ENCODE data around the gene CCNI2.

CCNI2 gene

DNA sequence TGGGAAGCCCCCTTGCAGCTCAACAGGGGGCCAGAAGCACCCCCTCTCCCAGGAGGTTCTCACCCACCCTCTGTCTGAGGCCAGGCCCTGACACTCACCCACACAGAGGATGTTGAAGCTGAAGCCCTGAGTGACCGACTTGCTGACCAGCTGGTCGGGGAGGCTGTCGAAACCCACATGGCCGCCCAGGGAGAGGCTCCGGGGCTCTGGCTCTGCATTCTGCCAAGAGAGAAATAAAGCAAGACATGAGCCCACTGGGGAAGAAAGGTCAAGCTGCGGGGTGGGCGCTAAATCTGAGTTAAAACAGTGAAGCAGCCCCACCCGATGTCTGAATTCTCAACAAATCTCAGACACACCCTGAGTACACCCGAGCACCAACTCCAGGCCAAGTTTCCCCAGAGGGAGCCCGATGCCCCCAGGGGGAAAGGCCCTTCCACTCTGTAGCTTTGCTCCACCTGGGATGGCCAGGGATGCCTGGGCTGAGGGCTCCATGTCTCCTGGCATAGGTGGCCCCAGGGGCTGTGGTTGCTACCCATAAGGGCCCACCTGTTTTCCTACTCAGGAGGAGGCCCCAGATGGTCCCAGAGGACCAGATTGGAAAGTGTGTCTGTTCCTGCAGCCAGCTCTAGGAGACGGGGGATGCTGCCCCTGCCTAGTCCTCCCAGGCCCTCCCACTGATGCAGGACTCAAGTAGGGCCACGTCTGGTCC, 18.2 kb downstream of the CCNI2 start:
- DNase-seq (ENCODE audit: low read depth): no peak

DNA sequence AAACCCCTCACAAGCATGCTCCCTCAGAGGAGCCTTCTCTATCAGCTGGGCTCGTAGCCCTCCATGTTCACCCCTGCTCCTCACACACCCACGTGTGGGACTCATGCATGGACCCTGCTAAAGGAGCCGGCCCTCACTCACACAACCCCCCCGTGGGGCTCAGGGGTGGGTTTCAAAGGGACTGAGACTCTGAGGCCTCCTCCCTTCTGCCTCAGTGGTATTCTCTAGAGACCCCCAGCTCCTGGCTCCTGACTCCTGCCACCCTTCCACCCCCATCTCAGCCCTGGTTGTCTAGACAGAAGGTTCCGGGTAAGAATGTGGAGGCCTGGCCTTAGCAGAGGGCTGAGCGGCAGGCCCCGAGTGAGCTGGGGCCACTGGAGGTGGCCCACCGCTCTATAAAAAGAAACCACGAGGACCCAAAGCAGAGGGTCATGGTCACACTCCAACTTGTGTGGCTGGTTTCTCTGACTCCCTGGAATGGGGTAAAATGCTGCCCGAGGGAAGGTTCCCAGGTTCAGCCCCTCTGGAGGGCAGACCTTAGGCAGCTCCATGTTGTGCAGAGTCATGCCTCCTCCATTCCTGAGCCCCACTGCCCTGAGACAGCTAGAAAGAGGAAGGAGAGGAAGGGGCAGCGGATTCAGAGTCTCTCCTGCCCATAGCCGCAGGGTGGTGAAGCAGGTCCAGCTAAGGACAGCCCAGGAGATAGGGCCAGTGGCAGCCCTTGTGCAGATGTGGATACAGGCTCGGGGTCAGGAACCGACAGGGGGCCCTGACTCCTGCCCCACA, 19.0 kb downstream of the CCNI2 start:
- DNase-seq (ENCODE audit: low read depth): no peak

DNA sequence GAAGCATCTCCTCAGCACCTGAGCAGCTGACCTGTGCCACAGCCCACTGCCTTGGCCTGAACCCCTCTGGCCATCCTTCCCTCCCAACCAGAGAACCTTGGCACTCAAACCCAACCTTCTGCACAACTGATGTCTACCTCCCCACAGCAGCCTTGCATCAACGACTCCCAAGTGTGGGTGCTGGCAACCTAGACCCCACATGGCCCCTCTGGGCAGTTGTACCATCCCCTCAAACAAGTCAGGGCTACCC, 19.5 kb downstream of the CCNI2 start:
- DNase-seq (ENCODE audit: low read depth): no peak

DNA sequence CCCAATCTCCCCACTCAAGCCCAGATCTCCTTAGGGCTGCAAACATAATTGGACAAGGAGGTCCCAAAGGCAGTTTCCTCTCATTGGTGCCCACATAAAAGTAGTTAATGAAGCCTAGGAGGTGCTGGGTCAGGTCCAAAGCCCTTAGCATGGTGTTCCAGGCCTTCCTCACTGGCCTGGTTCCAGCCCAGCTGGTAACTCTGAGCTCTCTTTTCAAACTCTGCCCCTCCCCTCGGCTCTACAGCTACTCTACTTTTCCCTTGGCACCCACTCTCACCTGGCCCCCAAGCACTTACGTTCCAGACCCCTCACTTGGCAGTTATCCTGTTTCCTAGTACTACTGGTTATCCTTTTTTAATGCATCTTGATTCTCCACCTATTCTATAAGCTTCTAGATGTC, 19.9 kb downstream of the CCNI2 start:
- DNase-seq (ENCODE audit: low read depth): no peak

DNA sequence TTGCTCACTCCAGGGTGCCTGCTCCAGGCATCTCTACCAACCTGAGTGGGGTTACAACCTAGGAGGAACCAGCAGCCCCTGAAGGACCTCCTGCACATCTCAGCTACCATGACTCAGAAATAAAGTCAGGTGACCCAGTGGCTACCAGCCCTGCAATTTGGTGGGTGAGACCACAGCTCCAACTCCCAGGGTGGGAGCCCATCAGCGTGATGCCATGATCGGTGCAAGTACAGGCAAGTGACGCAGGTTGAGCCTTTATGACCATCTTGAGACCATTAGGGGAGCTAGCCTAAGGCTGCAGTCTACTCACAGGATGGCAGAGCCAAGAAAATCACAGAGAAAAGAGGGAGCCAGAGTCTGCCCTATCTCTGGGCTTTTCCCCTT, 21.3 kb downstream of the CCNI2 start:
- DNase-seq (ENCODE audit: low read depth): no peak

DNA sequence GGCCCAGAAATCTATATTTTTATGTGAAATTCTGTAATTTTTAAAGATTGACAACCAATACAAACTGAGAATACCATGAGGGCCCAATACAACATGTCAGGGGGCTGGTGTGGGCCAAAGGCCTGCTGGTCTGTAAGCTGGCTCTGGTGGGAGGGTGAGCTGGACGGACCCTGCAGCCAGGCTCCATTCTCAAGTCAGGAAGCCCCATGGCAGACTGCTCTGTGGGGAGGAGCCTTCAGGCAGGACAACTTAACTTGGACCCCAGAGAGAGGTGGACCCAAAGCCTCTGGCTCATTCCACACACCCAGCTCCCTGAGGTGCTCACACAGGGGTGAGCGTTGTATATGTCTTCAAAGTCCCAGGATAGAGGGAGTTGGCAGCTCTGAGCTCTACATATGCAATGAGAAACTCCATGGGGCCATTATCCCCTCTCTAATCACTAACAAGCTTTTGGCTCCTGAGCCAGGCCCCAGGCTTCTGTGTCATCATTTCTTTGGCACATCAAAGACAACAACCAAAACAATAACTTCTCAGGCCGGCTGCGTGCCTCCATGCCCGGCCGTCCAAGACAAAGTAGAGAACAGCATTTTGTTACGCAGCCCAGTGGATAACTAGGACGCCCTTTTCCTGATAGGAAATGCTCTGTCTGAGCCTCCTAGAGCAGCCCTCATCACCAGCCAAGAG, 23.4 kb downstream of the CCNI2 start:
- no peak for DNase-seq (ENCODE audit: low read depth)

DNA sequence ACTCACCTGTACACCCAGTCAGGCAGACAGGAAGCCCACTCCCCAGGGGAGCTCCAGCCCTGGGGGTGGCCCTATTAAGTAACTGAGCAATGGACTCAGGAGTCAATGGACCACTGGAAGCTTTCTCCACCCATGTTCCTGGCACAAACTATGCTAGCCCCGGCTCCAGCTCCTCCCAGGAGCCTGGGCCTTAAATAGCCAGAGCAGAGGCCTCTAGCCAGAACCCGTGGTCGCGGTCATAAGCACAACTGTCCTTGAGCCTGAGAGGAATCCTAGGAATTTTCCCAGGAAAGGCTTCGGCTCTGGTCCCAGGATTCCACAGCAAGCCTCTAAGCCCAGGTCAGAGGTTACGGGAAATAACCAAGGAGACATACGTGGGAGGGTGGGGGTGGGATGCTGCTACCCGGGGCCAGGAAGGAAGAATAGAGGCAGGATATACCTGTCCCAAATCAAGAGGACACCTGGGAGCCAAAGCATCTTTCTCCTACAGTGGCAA, 24.3 kb downstream of the CCNI2 start:
- peak; percentile 54 for DNase-seq (ENCODE audit: low read depth)

DNA sequence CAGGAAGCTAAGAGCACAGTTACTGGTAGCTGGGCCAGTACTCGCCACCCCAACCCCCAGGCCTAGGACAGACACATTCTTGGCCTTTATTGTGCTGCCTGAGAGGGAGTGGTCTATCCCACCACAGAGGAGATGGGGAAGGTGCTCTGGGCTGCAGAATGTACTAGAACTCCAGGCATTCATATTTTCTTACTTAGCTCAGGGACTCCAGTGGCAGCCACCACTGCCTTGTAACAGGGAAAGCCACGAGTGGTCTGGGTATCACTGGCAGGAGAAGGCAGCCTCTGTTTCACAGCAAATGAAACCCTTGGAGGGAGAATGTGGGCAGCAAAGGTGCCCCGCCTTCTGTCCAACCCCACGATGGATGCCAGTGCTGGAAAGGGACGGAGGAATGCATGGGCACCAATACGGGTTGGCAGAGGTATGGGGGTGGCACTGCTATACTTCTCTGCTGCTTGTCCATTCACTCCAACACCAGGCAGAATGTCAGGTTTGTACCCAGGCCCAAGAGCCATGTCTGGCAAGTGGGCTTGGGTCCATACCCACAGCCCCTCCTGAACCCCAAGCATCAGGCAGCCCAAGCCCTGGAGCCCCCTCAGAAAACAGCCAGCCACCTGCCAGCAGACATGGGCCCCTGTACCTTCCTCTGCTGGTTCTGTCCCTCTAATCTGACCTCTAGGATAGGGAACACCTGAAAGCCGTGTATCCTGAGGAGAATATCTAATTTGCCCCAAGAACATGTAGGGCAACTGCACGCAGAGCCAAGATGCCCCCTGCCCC, 25.3 kb downstream of the CCNI2 start:
- no peak for DNase-seq (ENCODE audit: low read depth)

DNA sequence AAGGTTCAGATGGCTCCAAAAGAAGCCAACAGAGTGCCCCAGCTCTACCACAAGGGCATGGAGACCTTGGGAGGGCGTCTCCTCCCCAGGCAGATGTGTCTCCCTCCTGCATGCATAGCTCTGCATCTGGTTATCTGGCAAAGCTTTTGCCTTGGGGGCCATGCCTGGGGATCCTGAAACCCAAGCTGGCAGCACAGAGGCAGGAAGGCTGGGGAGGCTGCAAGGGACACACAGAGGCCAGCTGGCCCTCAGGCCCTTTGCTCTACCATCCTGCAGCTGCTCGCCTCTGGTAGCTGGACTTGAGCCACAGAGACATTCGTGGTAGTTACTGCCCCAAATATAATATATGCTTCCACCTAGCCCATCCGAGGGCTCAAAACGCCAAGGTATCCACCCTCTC, 25.9 kb downstream of the CCNI2 start:
- no peak for DNase-seq (ENCODE audit: low read depth)

DNA sequence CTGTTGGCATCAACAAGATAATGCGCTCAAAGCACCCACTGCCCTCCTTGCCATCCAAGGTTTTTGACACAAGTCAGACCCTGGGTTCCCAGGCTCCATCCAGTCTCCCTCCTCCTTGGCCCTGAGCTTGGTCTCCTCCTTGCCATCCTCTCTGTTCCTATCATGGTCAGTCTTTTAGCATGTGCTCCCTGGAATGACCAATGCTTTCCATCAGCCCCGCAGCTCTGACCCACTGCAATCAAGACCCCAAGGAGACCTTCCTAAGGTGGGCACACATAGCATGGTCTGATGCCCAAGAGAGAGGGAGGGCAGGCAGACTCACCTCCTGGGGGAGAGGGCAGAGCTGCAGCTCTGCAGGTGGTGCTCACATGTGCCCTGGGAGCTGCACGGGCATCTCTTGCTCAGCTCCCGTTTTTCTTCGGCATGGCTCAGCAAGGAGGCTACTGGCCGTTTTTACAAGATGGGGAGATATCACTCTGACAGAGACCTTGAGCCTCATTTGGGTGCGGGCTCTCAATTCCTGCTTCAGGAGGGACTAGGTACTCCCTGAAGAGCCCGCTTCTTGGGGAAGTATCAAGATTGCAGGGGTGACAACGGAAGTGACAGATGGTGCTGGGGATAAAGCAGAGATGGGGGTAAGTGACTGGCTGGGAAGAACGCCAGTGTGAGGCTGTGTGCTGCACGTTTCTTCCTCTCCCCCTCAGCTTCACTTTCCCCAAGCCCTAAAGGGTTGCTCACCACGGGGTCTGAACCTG, 26.6 kb downstream of the CCNI2 start:
- no peak for DNase-seq (ENCODE audit: low read depth)

DNA sequence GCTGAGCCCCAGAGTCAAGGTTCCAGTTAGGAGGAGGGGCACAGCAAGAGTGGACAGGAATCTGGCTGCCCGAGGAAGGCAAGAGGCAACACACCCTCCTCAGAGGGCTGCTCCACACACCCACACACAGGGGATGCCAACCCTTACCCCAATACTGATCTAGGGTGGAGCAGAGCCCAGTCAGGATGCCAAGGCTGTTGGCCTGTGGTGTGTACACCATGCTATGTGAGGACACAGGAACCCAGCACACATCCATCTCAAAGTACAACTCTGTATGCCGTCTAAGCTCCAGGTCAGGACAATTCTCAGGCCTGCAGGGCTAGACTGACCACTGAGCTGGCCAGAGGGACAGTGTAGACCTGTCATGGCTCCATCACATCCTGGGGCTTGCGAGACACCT, 27.2 kb downstream of the CCNI2 start:
- no peak for DNase-seq (ENCODE audit: low read depth)

DNA sequence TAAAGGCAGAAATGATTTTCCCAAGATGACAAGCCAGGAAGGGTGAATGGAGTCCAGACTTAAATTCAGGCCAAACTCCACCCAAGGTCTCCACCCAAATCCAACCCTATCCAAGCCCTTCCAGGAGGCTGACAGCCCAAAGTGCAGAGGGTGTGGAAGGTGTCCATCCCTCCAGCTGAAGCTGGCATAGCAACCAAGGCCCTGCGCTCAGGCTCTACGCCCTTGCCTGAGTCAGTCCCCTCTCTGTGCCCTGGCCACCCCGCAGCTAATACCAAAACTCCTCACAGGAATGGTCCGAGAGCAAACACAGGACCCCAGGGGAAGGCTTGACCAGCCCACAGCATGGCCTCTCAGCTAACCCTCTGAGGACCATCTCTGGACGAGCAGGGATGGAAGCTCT, 27.7 kb downstream of the CCNI2 start:
- DNase-seq (ENCODE audit: low read depth): no peak

DNA sequence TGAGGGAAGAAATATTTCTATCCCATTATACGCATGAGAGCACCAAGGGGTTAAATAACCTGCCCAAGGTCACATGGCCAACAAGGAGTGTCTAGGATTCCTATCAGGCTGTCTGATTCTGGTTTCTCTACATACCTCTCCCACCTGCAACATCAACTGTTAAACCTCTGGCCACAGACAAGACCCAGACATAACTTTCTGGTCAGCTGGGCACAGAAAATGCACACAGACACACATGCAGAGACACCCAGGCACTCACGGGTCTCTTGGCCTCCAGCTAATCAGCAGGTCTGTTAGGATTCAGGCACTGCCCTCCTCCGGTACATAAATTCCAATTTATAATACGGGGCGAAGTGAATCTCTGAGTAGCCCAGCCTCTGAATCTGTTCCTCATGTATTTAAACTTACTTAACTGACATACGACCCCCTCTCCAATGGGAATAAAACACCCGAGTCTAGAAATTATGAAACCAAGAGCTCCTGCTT, 28.3 kb downstream of the CCNI2 start:
- peak; percentile 16 for DNase-seq (ENCODE audit: low read depth)

DNA sequence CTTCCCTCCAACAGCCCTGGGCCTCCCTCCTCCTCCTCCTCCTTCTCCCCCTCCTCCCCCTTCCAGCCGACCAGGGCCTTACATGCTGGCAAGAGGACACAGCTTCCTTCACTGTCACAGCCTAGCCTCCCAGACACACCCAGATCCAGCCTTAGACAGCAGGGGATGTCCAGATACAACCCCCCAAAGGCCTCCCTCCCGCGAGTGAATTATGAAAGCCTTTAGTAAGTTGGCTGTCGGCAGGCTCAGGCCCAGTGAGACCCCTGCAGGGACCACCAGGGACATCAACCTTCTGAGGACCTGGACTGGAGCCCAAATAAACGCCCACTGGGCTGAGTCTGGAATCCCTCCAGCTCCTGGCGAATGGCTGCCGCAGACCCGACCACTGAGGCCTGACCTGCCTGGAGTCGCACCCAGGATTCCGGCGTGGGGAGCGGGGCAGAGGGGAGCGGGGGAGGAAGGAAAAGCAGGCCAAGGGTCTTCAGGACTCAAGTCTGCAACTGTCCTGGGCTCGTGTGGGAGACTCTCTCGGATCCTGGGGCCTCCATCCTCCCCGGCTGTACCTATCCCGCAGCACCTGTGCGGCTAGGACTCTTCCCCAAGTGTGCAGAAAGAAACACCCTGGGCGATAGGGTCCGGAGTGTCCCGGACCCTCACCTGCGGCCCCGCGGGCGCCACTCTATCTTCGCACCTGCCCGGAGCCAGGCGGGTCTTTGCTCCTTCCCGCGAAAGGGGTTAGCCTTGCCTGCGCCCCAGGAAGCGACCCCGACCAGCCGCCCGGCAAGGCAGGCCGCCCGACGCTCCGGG, 29.1 kb downstream of the CCNI2 start:
- peak; percentile 21 for DNase-seq (ENCODE audit: low read depth)

DNA sequence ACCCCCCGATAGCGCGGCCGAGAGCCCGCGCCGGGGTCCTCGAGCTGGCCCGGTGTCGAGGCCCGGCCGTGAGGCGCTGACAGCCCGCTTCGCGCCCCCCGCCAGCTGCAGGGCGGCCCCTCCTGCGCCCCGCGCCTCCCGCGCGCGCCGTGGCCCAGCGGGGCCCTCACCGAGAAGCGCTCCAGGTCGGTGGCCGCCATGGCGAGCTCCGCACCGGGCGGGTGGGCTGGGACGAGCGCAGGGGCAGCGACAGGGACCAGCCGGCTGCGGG, 29.6 kb downstream of the CCNI2 start:
- DNase-seq (ENCODE audit: low read depth): no peak

DNA sequence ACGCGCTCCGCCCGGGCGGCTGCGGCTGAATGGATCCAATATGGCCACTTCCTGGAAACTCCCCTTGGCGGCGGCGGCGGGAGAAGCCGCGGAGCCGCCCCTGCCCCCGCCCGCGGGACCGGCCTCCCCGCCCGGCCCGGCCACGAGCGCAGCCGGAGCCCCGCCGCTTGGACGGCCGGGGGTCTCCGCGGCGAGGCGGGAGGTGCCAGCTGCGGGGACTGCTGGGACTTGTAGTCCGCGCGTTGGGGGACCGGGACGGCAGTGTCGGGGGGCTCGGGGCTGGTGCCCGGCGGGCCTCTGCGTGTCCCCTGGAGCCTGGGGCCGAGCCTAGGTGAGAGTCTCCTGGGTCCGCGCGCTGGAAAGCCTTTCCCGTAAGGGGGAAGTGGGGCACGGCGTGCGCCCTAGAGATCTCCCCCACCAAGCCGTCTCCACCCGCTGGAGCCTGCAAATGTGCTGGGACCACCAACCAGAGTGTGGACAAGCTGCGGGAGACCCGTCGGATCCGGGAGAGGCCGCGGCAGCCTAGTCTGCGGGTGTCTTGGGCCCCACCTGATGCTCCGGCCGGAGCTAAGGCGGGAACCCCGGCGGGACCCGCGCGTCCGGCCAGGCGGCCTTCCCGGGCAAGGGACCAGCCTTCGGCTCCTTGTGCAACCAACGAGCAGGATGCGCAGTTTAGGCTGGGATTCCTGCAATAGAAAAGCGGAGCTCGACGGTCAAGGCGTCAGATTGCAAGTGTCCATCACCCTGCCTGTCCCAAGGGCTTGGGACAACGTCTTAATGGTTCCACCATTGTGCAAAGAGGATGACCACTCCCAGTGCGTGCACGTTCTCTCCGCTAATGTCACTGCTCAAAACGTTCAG, 30.2 kb downstream of the CCNI2 start, which contains the start of gene SEPTIN8:
Gene SEPTIN8 (minus strand): TSS at position 31 of the 861 bp plus-strand sequence. CDS start 102 bp downstream, outside the sequence.
- DNase-seq (ENCODE audit: low read depth): peak; percentile 35

DNA sequence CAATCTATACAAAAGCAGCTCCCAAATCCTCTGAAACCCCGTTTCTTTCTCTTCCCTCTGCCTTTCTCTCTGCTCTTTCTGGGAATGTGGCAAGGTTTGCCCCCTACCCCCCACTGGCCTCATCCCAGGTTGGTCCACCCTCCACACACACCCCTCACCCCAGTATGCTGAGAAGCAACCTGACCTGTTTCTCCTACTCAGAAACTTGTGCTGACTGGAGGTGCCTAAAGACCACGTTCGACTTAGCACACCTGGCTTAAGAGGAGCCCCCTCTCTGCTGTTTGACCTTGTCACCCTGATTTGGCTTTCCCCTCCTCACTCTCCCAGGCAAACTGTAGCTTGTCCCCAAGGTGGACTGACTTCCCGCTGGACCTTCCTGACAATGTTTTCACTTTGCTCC, 30.9 kb downstream of the CCNI2 start:
- no peak for DNase-seq (ENCODE audit: low read depth)

DNA sequence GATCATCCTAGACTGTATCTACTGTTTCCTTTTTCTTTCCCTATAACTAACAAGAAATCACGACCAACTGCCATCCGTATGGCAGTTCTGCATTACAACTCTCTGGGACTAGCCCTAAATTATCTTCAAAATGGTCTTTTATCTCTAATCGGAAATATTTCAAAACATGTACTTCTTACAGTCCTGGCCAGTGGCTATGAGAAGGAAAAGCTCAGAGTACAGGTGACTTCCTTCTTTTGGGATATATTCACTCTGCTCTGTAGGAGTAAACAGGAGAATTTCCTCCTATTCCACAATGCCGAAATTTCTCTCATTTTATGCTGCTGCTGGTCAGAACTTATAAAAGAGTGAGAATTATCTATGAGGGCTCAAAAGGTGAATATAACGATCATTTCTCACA, 31.6 kb downstream of the CCNI2 start:
- DNase-seq (ENCODE audit: low read depth): no peak

DNA sequence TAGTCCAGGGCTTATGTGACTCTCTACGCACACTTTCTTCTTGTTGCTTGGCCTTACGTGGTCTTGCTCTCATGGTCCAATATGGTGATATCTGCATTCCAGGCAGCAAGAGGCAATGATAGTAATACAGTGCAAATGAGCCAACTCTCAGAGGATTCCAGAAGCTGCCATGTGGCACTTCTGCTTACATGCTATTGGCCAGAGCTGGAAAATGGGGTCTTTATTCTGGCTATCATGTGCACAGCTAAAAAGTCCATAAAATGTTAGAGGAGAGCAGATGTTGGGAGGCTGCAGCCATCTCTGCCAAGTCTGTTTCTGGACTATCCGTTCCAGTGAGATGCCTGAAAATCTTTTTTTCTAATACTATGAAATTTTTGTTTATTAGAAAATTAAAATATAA, 32.7 kb downstream of the CCNI2 start:
- DNase-seq (ENCODE audit: low read depth): no peak

DNA sequence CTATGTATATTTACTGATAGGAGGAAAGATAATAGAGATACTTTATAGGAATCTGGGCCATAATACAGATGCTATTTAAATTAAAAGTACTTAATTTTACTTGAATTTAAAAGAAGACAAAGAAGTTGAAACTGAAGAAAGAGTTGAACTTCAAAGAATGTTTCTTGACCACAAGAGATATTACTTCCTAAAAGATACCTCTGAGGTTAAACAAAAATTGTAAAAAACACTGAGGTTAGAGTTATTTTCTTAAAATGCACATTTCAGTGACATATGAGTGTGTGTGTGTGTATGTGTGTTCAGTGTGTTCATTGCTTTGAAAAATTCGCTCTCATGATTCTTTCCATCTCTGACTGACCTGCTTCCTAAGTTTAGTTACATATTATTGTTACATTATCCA, 33.4 kb downstream of the CCNI2 start:
- DNase-seq (ENCODE audit: low read depth): no peak
